HG03571 (cell line): ENCODE results near the gene PTPN18.
A peak's percentile ranks its signal among the peaks of the same experiment; 100 is the strongest.
"Not testable (repeated sequence)": the region's sequence is repeated elsewhere in the genome, so short reads cannot be mapped to it uniquely, and the experiment has no call there.

ENCODE experiments used
- ATAC-seq: cut with Tn5 transposase; IDR thresholded peaks from one replicate; pipeline ENCODE4 v1.9.1; 2021; ENCODE audit not compliant: unreplicated experiment

The PTPN18 gene

DNA sequence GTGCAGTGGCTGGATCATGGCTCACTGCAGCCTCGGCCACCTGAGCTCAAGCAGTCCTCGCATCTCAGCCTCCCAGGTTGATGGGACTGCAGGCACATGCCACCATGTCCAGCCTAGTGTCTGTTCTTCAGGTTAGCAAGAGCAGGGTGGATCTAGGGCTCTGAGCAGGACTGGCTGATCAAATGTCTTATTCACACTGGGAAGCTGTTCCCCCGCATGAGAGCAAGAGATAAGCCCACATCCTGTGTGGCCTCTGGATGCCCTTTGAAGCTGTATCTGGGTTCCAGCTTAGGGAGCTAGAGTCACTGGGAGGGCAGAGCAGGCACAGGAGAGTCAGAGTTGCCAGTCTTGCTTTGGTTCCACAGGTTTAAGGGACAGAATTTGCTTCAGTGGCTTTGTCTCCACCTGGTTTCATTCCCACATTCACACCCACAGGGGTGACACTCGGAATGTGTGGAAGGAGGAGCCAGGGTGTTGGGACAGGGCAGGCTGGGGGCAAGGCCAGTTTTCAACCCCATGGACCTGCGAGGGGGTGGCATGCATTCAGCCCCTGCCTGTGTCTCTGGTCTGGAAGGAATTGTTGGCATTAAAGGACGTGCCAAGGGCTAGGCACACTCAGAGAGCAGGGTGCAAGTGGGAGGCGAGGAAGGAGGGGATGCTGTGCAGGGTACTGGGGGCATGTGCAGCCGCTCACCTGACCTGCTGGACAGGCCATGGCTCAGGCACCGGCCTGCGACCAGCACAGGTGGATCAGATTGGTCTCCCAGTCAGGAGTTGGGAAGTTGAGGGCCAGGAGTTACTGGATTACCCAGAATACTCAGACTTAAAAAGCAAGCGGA, 24.5 kb downstream of the PTPN18 start:
- no peak for ATAC-seq

DNA sequence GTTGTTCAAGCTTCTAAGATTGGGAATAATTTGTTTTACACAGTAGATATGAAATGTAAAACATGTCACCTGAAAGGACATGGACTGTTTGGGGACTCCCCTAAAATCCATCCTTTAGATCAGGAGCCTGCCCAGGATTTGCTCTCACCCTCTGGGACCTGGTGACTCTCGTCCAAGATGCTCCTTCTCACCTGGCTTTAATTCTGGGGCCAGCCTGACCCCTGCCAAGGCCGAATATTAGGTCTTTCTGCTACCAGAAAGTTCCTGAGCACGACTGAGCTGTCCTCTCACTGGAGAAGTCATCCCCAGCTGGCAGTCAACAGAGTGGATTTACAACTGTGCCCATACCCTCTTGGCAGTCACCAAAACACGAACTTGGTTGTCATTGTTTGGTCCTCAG, 25.3 kb downstream of the PTPN18 start:
- ATAC-seq: no peak

DNA sequence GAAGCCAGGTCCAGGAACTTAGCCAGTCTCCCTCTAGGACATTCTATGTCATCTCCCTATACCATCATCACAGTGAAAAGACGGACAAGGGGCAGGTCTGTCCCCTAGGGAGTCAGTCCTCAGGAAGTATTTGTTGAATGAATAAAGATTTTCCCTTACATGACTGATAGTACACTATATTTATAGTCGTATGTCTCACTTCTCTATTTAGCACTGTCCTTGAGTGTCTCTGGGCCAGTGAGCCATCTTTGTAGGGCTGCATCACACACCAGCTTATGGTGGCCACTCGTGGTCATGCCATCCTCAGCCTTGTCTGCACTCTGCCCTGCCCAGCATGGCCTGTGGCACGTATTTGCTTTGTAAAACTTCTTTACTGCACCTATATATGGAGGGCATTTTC, 25.8 kb downstream of the PTPN18 start:
- ATAC-seq: no peak

DNA sequence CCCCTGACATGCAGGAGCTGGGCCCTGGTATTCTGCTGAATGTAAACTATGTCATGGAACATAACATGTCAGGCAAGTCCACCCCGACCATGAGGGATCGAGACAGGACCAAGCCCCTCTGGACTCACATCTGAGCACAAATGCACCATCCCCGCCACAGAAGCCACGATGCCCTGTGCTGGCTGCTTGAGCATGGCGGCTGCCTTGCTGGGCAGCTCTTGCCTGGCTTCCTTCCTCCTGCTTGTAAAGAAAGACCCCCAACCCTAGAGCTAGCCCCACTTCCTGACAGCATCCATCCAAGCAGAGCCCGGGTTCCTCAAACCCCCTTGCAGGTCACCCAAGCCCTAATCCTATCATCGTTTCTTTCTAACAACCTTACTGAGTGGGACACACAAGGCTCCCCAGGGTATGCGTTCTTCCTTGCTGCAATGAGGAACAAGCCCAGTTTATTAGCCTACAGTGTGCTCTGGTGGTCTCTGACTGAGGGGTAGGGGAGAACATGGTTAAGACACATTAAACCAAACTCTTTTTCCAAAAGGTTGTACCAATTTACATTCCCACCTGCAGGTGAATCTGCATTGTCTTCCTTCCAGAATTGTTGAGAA, 26.6 kb downstream of the PTPN18 start:
- ATAC-seq: no peak

DNA sequence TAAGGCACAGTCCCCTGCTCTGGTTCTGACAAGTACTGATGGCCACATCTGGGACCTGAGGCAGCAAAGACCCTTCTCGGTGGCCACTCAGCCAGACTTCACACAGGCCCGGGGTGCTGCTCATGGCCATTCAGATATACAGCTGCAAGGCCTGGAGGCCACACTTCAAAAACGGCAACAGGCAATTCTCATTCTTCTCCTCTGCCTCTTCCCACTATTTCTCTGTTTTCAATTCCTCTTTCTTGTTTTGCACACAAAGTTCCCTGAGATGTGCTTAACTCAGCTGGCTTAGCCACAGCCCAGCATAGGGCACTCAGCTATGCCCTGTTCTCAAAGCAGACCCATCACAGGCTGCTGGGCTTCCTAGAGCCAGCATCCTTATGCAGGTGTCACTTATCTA, 29.9 kb downstream of the PTPN18 start:
- ATAC-seq: no peak

DNA sequence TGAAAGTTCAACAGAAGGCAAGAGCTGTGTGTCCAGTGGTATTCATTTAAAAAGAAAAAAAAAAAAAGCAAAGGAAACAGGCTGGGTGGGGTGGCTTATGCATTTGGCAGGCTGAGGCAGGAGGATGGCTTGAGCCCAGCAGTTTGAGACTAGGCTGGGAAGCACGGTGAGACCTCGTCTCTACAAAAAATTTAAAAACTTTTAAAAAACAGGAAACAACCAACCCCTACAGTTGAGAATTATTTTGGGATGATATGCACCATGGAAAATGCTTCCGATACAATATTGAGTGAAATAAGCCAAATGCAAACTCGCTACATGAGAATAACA, 31.2 kb downstream of the PTPN18 start:
- no peak for ATAC-seq

DNA sequence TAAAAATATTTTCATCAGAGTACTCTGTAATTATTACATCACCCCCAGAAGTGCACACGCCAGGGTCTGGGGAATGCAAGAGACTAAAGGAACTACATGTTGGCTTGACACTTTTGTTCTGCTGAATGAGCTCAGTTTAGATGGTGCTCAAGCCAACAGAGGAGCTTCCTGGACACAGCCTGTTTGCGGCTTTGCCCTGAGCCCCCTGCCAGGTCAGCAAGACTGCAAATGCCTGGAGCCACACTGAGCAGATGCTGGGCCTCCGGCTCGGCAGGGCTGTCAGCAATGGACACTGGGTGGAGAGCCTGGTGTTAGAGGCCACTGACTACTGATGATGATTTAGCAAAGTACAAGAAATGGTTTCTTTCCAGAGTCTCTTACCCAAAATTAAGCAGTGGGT, 31.9 kb downstream of the PTPN18 start:
- no peak for ATAC-seq

DNA sequence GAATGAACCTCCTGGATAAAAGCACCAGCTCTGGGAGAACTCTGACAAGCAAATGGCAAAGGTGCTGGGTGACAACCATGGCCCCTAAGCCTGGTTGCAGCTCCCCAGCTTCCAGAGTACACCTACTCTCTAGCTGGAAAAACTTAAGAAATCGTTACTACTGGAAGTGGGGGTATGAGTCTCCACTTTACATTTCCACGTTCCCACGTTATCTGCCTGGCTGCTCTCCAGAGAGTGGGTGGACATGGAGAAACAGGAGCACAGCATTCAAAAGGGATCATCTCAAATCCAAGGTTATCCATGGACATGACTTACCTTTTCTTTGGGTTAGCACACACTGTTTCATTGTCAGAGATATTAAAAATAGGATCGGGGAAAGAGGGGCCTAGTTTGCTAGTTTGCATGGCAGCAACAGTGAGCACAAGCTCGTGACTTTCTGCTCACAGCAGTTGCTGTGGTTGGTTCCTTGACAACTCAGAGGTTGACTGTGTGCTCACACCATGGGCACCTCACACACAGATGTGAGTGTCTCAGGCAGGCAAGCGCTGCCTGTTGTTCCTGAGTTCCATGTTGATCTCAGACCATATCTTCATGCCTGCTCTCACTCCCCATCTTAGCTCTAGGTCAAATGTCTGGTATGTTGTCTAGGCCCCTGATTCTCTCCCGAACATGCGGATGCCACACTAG, 32.5 kb downstream of the PTPN18 start:
- no peak for ATAC-seq

DNA sequence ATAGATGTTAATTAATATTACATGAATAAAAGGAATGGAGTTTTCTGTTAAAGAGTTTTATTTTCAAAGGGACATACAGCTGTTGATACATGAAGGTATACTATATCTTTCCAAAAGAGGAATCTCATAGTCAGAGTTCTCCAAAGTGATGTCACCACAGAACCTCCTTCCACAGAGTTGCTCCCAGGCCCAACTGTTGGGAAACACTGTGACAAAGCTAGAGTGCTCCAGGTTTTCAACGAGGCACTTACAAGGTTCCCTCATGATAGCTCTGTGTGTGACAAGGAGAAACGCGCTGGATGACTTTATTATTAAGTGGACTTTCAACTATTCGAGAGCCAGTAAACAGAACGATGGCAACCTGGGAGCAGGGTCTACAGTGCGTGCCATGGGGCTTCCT, 33.5 kb downstream of the PTPN18 start:
- no peak for ATAC-seq

DNA sequence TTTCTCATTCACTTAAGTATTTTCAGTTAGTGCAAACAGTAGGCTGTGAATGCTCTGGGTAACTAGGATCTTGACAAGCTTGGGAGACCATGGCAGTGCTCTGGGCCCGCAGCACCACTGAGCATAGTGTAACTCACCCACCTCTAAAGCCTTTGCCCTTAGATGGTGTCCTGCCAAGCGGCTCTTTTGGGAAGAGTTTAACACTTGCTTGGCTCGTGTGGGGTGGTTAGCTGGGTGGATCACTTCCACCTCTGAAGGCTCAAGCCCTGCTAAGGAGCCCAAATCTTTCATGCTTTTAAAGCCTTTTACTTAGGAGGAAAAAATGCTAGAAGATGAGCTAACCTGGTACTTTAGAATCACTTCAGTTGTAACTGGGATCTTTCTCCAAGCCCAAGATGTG, 33.9 kb downstream of the PTPN18 start:
- ATAC-seq: no peak

DNA sequence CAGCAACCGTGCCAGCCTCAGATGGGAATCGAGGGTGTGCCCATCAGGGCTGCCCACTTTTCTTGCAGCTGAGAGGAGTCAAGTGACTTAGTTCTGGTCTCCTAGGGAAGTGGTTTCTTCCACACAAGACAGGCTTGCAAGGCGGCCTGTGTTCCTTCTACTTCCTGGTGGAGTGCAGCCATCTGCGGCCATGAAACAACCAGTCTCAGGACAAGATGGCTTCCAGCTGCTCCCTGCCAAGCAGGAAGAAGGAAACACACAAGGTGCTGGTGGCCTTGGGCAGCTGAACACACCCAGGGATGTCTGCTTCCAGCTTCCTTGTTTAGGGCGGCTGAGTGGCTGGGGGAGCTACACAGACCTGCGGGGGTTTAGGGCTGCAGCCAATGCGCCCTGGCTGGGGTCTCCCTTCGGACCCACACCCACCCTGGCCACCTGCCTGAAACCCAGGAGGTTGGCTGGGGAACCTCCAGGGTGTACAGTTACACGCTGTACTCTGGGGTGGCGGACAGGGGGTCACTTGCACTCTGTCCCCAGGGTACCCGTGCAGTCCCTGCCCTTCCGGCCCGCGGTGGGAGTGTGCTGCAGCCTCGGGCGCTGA, 34.7 kb downstream of the PTPN18 start:
- peak; percentile 6 for ATAC-seq

DNA sequence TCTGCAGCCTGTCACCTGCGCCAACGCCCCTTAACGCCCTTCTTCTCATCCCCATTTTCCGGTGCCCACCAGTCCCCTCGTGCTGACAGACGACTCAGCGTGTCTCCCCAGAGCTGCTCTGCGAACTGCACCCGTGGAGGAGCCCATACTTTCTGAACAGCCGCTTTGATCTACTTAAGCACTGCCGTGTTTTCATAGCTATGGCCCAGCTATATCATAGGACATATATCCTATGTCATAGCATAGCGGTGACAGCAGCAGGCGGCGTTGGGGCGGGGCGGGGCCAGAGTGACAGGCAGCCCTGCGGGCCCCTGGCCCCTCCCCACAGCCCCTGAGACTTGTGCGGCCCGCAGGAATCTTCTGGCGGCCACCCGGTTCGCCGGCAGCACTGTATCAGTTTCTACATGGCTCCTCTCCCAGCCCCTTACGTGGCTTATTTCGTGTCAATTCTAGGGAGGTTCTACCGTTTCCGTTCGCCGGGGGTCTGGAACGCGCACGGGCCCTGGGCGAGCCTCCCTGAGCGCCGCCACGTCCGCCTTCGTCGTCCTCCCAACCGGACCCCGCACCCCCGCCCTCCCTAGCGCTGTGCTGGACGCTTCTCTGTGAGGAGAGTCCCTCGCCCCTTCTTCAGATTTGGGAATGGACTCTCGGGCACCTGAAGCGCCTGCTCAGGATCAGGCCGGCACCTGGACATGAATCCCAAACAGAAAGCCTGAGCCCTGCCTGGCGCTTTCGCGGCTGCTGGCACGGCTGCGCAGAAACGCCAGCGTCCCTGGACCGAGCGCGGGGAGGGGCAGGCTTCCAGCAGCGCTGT, 35.4 kb downstream of the PTPN18 start:
- ATAC-seq: peak; percentile 84

DNA sequence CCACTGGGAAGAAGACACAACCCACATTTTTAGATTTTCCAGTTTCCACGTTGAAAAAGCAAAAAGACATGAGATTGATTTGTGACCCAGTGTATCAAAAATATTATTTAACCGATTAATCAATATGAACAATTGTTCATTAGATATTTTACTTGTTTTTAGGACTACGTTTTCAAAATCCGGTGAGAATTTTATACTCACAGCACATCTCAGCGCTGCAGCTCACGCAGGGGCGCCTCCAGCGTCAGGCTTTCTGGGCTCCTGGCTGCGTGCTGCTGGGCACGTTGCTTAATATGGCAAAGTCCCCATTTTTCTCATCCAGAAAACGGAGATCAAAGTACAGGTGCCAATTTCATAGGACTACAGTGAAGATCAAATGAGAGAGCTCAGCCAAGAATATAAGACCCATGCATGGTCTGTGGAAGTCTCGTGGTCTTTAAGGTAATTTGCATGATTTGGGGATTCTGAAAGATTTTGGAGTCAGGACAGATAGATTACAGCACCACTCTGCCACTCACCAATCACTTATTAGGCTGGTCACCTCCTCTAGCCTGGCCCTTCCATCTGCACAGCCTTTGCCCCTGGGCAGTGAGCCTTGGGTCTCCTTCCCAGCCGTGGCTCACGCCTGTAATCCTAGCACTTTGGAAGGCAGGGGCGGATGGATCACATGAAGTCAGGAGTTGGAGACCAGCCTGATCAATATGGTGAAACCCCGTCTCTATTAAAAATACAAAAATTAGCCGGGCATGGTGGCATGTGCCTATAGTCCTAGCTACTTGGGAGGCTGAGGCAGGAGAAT, 36.2 kb downstream of the PTPN18 start:
- ATAC-seq: no peak

DNA sequence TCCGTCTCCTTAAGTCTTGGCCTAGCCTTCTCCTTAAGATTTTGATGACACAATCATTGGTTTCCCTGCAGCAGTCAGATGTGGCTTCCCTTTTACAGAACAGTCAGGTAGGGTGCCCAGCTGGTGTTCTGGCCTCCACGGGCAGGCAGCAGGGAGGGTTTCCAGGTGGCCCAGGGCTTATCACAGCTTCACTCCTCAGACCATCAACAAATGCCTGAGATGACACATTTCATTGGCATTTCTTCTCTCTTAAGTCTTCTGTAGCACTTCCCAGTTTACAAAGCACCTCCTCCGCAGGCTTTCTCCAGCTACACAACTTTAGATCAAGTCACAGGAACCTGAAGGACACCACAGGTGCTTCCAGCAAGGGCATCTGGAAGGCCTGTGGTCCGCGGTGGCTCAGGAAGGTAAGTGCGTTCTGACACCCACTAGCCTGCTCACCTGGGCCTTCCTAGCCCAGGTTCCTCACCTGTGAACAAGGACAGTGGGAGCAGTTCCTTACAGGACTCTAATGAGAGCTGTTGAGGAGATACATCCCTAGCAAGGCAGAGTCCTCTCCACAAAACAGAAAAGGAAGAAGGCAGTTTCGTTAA, 37.6 kb downstream of the PTPN18 start:
- no peak for ATAC-seq

DNA sequence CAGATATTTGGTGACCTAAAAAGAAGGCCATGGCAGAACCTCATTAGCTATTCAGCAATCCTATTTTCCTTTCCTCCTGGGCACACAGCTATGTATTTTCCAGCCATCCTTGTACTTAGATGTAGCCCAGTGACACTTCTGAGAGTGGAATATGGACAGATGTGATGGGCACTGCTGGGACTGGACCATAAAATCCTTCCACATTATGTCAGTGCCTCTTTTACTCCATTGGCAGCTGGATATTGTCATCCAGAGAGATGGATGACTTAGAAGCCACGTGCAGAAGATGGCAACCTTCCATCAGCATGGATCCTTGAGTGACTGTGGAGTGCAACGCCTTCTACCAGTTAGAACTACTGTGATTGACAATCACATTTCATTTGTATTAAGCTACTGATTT, 50.4 kb downstream of the PTPN18 start:
- ATAC-seq: not testable (repeated sequence)

DNA sequence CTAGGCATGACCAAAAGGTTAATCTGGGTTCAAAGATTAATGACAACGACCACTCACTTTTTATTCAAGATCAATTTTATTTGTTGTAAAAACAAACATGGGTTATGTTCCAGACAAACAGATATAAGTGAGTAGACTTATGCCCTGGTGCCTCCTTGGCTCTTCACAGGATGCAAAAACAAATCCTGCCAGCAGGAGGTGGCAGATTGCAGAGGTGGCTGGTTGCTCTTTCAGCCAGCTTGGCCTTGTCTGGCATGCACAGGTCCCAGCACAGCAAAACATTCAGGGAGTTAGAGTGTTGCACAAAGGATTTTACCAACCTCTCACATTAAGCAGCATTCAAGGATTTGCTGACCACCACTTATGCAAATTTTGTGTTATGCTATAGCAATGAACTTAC, 60.8 kb downstream of the PTPN18 start:
- ATAC-seq: not testable (repeated sequence)

DNA sequence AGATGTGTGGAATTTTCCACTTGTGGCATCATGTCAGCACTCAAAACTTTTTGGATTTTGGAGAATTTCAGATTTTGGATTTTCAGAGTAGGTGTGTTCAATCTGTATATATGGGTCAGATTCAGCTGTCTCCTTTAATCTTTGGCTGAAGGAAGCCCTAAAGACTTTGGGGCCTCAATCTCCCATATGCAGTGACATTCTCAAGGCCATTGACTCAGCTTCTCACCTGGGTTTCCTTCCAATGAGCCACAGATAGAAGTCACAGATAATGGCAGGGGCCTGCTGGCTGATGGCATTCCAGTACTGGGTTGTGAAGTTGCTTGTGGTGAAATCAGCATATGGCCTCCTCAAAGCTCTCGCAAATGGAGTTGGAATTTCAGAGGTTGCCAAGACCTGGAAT, 63.0 kb downstream of the PTPN18 start:
- not testable (repeated sequence) for ATAC-seq
